CD4-positive, alpha-beta memory T cell (primary cell): ENCODE results near the gene C19orf25. TPM values are rescaled to one million over a fixed set of nuclear protein-coding genes. Genes with fewer than 3 reads are reported as not detected.
A peak's percentile ranks its signal among the peaks of the same experiment; 100 is the strongest.
"Not testable (repeated sequence)": the region's sequence is repeated elsewhere in the genome, so short reads cannot be mapped to it uniquely, and the experiment has no call there.

ENCODE experiments used
- CTCF ChIA-PET: fragments of 350-600 bp; sonication (Branson Sonifier 250); formaldehyde crosslinking; loops from one replicate; lab custom pipeline; 2021; ENCODE audit warnings: inconsistent platforms; ENCODE audit not compliant: partially characterized antibody; lab: Charles Lee
- POLR2A ChIA-PET: fragments of 350-600 bp; sonication (Branson Sonifier 250); formaldehyde crosslinking; loops from one replicate; lab custom pipeline; 2021; ENCODE audit not compliant: partially characterized antibody; lab: Charles Lee
- DNase-seq, 5 donors: peaks; one replicate each; pipeline versions ENCODE4 v3.0.0 to v3.0.0-alpha.2; 2020 to 2022; ENCODE audit warnings: mixed read lengths in 1 of 5
- H3K27ac ChIP-seq: one replicate; pipeline ENCODE4 v1.7.0; 2013; ENCODE audit warnings: low read depth, low read length
- H3K27me3 ChIP-seq: 2 replicates; pipeline ENCODE4 v1.7.0; 2013; ENCODE audit warnings: mild to moderate bottlenecking, low read length, moderate library complexity; ENCODE audit not compliant: insufficient read depth
- H3K36me3 ChIP-seq: 2 replicates; pipeline ENCODE4 v1.7.0; 2013; ENCODE audit warnings: mild to moderate bottlenecking, low read length, moderate library complexity; ENCODE audit not compliant: insufficient read depth
- H3K4me1 ChIP-seq: 2 replicates; pipeline ENCODE4 v1.7.0; 2013; ENCODE audit warnings: mild to moderate bottlenecking, low read length, moderate library complexity; ENCODE audit not compliant: insufficient read depth
- H3K4me3 ChIP-seq, 2 donors: one replicate each; pipeline ENCODE4 v1.7.0; 2013; ENCODE audit warnings: low read length in 2 of 2, mild to moderate bottlenecking in 1 of 2
- H3K9me3 ChIP-seq, 2 donors: one replicate each; pipeline ENCODE4 v1.7.0; 2013; ENCODE audit warnings: low read length in 2 of 2, control low read depth in 1 of 2; ENCODE audit not compliant: control insufficient read depth in 1 of 2
- H3K27ac Mint-ChIP-seq, 7 donors: one replicate each; pipeline ENCODE4 v1.8.0; 2020 to 2021; ENCODE audit warnings: mixed read lengths in 7 of 7, mild to moderate bottlenecking in 6 of 7, inconsistent platforms in 3 of 7, moderate library complexity in 3 of 7
- H3K27me3 Mint-ChIP-seq, 2 donors: one replicate each; pipeline ENCODE4 v1.8.0; 2020 to 2021; ENCODE audit warnings: mixed read lengths in 2 of 2
- H3K36me3 Mint-ChIP-seq, 2 donors: one replicate each; pipeline ENCODE4 v1.8.0; 2020 to 2021; ENCODE audit warnings: mixed read lengths in 2 of 2, inconsistent platforms in 1 of 2, mild to moderate bottlenecking in 1 of 2
- H3K4me1 Mint-ChIP-seq, 4 donors: one replicate each; pipeline ENCODE4 v1.8.0; 2020 to 2021; ENCODE audit warnings: mixed read lengths in 4 of 4, mild to moderate bottlenecking in 1 of 4
- H3K4me3 Mint-ChIP-seq, 8 donors: one replicate each; pipeline ENCODE4 v1.8.0; 2020 to 2021; ENCODE audit warnings: mixed read lengths in 8 of 8, mild to moderate bottlenecking in 7 of 8, moderate library complexity in 6 of 8, inconsistent platforms in 3 of 8
- H3K9me3 Mint-ChIP-seq, 8 donors: one replicate each; pipeline ENCODE4 v1.8.0; 2020 to 2021; ENCODE audit warnings: mixed read lengths in 8 of 8, mild to moderate bottlenecking in 5 of 8, inconsistent platforms in 3 of 8, moderate library complexity in 1 of 8
- intact Hi-C: fragments of 100-400 bp; cut with micrococcal nuclease; formaldehyde crosslinking; loops from one replicate; pipeline ENCODE4 v1.15.1; 2023
- polyA plus RNA-seq, 2 donors: library from polyadenylated mRNA; unstranded; fragments of 300-500 nt; fragmentation: Illumina TruSeq; gene quantifications; one replicate each; pipeline ENCODE4 v1.2.3, GENCODE V29; 2021
- total RNA-seq, 2 experiments: library from RNA; stranded (reverse); gene quantifications; one replicate each; pipeline ENCODE4 v1.2.3, GENCODE V29; 2021

The C19orf25 gene
- total and polyA plus RNA-seq, 4 experiments from 2014 or later: 41.5 to 79.8 (median 58.8) TPM

DNA sequence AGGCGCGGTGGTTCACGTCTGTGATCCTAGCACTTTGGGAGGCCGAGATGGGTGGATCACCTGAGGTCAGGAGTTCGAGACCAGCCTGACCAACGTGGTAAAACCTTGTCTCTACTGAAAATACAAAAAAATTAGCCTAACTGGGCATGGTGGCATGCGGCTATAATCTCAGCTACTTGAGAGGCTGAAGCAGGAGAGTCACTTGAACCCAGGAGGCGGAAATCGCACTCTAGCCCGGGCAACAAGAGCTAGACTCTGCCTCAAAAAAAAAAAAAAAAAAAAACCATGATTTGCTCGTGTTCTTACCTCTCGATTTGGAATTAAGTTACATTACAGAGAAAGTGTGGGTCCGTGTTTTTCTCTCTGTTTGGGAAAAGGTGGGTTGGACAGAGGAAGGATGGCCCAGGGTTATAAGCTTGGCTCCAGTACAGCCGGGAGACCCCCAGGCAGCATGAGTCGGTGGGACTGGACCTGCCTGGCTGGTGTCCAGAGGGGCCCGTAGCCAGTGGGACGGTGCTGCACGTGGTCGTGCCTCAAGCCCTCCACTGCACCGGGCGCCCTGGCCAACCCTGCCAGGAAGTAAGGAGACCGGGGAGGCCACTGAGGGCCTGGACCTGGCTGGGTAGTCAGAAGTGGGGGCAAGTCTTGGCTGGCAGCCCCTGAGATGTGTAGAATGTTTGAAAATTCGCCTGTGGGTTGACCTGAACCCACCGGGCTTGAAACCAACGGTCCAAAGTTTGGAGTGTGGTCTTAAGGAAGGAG, 37.2 kb downstream of the C19orf25 start:
- Histone ChIP-seq H3K27me3 (peaks cover under 1% of the 10 kb centered on the region), H3K4me1 (peaks cover 51% of the 10 kb centered on the region), H3K9me3 (no peaks in the 10 kb centered on the region), H3K36me3 (peaks cover 31% of the 10 kb centered on the region), H3K27ac (no peak overlapping the region), H3K4me3 (no peak overlapping the region)
- Mint-ChIP-seq H3K36me3 (peaks cover 28 to 43% of the 10 kb centered on the region in 2 donors), H3K27ac (peak overlapping the region in 3 of 7 donors; percentile 37 to 99 (median 86)), H3K9me3 (peaks cover 0 to 6% (median 0%) of the 10 kb centered on the region in 8 donors), H3K4me3 (peak overlapping the region in 3 of 8 donors; percentile 25 to 55 (median 35)), H3K27me3 (no peaks in the 10 kb centered on the region), H3K4me1 (peaks cover 1 to 53% (median 23%) of the 10 kb centered on the region in 4 donors)
- ChIA-PET CTCF (interaction anchor here (0.7 kb wide), 1 partner anchor 46 kb away, joined by 3 read pairs; no protein-coding TSS in a partner anchor), POLR2A (interaction anchor here (1.2 to 1.3 kb wide), 2 partner anchors 27 to 173 kb away, joined by 4 to 5 read pairs; partner anchors contain the start of gene CIRBP)
- intact Hi-C loops: no loop called here
- no peak for DNase-seq

DNA sequence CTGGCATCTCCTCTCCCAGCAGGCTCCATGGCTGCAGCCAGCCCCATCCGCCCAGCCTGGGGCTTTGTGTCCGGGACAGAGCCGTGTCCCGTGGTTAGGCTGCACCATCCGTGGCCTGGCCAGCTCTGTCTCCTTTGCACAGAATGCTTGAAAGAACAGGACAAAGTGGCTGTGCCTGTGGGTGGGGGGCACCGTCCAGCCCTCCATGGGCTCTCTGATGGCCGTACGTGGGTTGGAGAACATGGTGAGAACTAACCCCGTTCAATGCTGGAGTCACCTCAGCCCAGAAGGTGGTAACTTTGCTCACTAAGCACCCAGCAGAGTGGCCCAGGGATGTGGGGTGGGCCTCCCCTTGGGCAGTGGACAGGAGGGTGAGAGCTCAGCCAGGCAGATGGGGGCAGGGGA, 38.0 kb downstream of the C19orf25 start:
- Mint-ChIP-seq H3K27ac (peak overlapping the region in 2 of 7 donors; percentile 68 to 99), H3K9me3 (peaks cover 0 to 5% (median 0%) of the 10 kb centered on the region in 8 donors), H3K27me3 (no peaks in the 10 kb centered on the region), H3K4me3 (peak overlapping the region in 4 of 8 donors; percentile 70 to 99 (median 80)), H3K36me3 (peaks cover 28 to 45% of the 10 kb centered on the region in 2 donors), H3K4me1 (peaks cover 1 to 53% (median 23%) of the 10 kb centered on the region in 4 donors)
- H3K9me3 ChIP-seq: no peaks in the 10 kb centered on the region
- ChIA-PET POLR2A (interaction anchor here (1.2 kb wide), 1 partner anchor 32 kb away, joined by 4 read pairs; no protein-coding TSS in a partner anchor), CTCF (interaction anchor here (0.7 kb wide), 1 partner anchor 47 kb away, joined by 3 read pairs; no protein-coding TSS in a partner anchor)
- peaks cover 44% of the 10 kb centered on the region for H3K4me1 ChIP-seq
- H3K36me3 ChIP-seq: peaks cover 31% of the 10 kb centered on the region
- H3K4me3 ChIP-seq: no peak overlapping the region
- intact Hi-C loops: no loop called here
- H3K27me3 ChIP-seq: no peaks in the 10 kb centered on the region
- DNase-seq: no peak
- H3K27ac ChIP-seq: peak overlapping the region; percentile 2

DNA sequence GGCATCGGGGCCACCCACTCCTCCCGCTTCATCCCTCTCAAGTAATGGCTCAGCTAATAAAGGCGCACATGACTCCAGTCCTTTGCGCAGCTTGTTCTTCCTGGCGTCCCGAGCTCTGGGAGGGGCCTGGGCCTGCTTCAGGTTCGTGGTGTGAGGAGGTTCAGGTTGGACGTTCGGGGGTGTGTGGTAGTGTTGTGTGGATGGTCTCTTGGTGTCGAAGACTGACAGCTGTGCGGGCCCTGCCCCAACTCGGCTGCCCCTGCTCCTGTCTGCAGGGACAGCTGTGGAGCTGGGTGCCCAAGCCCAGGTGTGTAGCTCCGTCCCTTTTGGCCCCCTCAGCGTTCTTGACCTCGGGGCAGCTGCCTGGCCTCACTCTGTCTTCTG, 38.6 kb downstream of the C19orf25 start:
- peak overlapping the region; percentile 52 to 99 (median 92) for H3K4me3 Mint-ChIP-seq
- H3K27ac Mint-ChIP-seq: peak overlapping the region in 4 of 7 donors; percentile 70 to 99 (median 76)
- intact Hi-C loops: no loop called here
- H3K9me3 Mint-ChIP-seq: peaks cover 0 to 5% (median 0%) of the 10 kb centered on the region in 8 donors
- CTCF ChIA-PET: interaction anchor here (0.8 kb wide), 1 partner anchor 31 kb away, joined by 3 read pairs; no protein-coding TSS in a partner anchor
- Histone ChIP-seq H3K27me3 (no peaks in the 10 kb centered on the region), H3K4me1 (peaks cover 41% of the 10 kb centered on the region), H3K9me3 (no peaks in the 10 kb centered on the region), H3K4me3 (no peak overlapping the region), H3K36me3 (peaks cover 31% of the 10 kb centered on the region), H3K27ac (peak overlapping the region; percentile 2)
- no peak for DNase-seq
- H3K36me3 Mint-ChIP-seq: peaks cover 28 to 47% of the 10 kb centered on the region in 2 donors
- POLR2A ChIA-PET: interaction anchor here (1.2 kb wide), 1 partner anchor 31 kb away, joined by 4 read pairs; no protein-coding TSS in a partner anchor
- H3K4me1 Mint-ChIP-seq: peaks cover 1 to 51% (median 22%) of the 10 kb centered on the region in 4 donors
- H3K27me3 Mint-ChIP-seq: no peaks in the 10 kb centered on the region

DNA sequence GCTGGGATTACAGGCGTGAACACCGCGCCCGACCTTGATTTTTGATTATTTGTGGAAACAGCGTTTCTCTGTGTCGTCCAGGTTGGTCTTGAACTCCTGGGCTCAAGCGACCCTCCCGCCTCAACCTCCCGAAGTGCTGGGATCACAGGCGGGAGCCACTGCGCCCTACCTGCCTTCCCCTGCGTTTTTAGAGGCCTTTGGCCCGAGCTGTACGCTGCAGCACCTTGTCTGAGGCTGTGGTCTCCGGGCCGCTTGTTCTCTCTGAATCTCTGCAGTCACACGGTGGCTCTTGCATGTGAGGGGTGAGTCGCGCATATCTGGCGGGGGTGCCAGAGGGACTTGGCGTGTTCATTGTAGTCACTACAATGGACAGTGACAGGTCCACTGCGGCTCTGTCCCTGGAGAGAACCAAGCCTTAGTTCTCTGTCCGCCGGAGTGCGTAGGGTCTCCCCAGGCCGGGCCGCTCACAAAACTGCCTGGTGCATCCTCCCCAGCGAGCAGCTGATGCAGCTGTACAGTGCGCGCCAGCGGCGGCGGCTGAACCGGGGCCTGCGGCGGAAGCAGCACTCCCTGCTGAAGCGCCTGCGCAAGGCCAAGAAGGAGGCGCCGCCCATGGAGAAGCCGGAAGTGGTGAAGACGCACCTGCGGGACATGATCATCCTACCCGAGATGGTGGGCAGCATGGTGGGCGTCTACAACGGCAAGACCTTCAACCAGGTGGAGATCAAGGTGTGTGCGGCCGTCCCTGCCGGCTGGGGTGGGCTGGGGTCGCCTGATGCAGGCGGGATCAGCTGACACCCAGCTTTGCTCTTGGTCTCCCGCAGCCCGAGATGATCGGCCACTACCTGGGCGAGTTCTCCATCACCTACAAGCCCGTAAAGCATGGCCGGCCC, 39.2 kb downstream of the C19orf25 start:
- ChIA-PET CTCF (interaction anchor here (0.8 kb wide), 1 partner anchor 32 kb away, joined by 3 read pairs; no protein-coding TSS in a partner anchor), POLR2A (interaction anchor here (1.2 kb wide), 3 partner anchors 31 to 161 kb away, joined by 3 to 4 read pairs (median 3); no protein-coding TSS in a partner anchor)
- Mint-ChIP-seq H3K4me1 (peaks cover 1 to 45% (median 21%) of the 10 kb centered on the region in 4 donors), H3K4me3 (peak overlapping the region; percentile 88 to 99 (median 98)), H3K27ac (peak overlapping the region; percentile 73 to 99 (median 88)), H3K36me3 (peaks cover 28 to 49% of the 10 kb centered on the region in 2 donors)
- peak in 3 of 5 donors; percentile 32 to 38 (median 33) for DNase-seq
- H3K9me3 Mint-ChIP-seq, H3K27me3 Mint-ChIP-seq, H3K27me3 ChIP-seq, intact Hi-C loops, H3K9me3 ChIP-seq: not testable (repeated sequence)
- H3K4me3 ChIP-seq: peak overlapping the region; percentile 36 to 79
- peaks cover 36% of the 10 kb centered on the region for H3K4me1 ChIP-seq
- peaks cover 31% of the 10 kb centered on the region for H3K36me3 ChIP-seq
- H3K27ac ChIP-seq: peak overlapping the region; percentile 93

DNA sequence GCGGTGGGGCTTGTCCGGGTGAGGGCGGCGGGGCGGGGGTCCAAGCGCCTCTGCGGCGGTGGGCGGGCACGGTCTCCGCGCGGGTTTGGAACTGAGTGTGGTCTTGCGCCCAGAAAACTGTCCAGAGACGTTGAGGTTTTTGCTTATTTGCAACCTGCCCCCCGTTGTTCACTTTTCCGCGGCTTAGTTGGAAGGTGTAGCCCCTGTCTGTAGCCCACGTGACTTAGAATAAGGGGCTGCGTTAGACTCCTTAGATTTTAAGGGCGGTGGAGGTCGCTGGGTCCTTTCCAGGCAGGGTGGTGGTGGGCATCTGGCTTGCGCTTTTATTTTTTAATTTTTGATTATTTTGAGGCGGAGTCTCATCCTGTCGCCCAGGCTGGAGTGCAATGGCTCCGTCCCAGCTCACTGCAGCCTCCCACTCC, 40.1 kb downstream of the C19orf25 start:
- POLR2A ChIA-PET: interaction anchor here (1.2 kb wide), 2 partner anchors 30 to 160 kb away, joined by 3 read pairs; no protein-coding TSS in a partner anchor
- Histone ChIP-seq H3K27me3 (no peaks in the 10 kb centered on the region), H3K27ac (peak overlapping the region; percentile 93), H3K9me3 (no peaks in the 10 kb centered on the region), H3K36me3 (peaks cover 37% of the 10 kb centered on the region), H3K4me3 (peak overlapping the region; percentile 36 to 79), H3K4me1 (peaks cover 29% of the 10 kb centered on the region)
- intact Hi-C loops: loop anchor here (1.0 kb wide), 3 partner anchors 32 to 164 kb away; partner anchors contain the start of genes DAZAP1, FAM174C and NDUFS7
- H3K4me3 Mint-ChIP-seq: peak overlapping the region; percentile 88 to 99 (median 98)
- H3K27me3 Mint-ChIP-seq: no peaks in the 10 kb centered on the region
- peaks cover 0 to 5% (median 0%) of the 10 kb centered on the region in 8 donors for H3K9me3 Mint-ChIP-seq
- DNase-seq: no peak
- peaks cover 1 to 40% (median 19%) of the 10 kb centered on the region in 4 donors for H3K4me1 Mint-ChIP-seq
- H3K27ac Mint-ChIP-seq: peak overlapping the region; percentile 84 to 99 (median 88)
- CTCF ChIA-PET: no interaction called here
- peaks cover 28 to 49% of the 10 kb centered on the region in 2 donors for H3K36me3 Mint-ChIP-seq
